GM19043 (cell line): Measurements from ENCODE around the gene C2CD4A.
A peak's percentile ranks its signal among the peaks of the same experiment; 100 is the strongest.

Source experiments
- ATAC-seq: cut with Tn5 transposase; IDR thresholded peaks from one replicate; pipeline ENCODE4 v1.9.1; 2021; ENCODE audit warnings: low read depth; ENCODE audit not compliant: unreplicated experiment

The C2CD4A gene

GRCh38 chr15:62059816-62060112 lies 7.0 kb upstream of the C2CD4A start:
- ATAC-seq: peak; percentile 69

GRCh38 chr15:62060113-62060895 lies 6.5 kb upstream of the C2CD4A start, which contains the start of gene VPS13C:
Gene VPS13C, minus strand, starts transcription at chr15:62060447. Its CDS starts 73 bp downstream, at chr15:62060374.
- ATAC-seq: peak; percentile 77

GRCh38 chr15:62060896-62061280 lies 5.9 kb upstream of the C2CD4A start:
- no peak for ATAC-seq

- no peak for ATAC-seq
Observed at GRCh38 chr15:62063825-62064635, 2.7 kb upstream of the C2CD4A start.

GRCh38 chr15:62067448-62068044 lies 769 bp downstream of the C2CD4A start:
- ATAC-seq: no peak

- no peak for ATAC-seq
Observed at GRCh38 chr15:62068071-62068809, 1.5 kb downstream of the C2CD4A start.

GRCh38 chr15:62068810-62069167 lies 2.0 kb downstream of the C2CD4A start:
- ATAC-seq: no peak

GRCh38 chr15:62069551-62069950 lies 2.8 kb downstream of the C2CD4A start:
- ATAC-seq: no peak

- ATAC-seq: no peak
Observed at GRCh38 chr15:62071711-62072308, 5.0 kb downstream of the C2CD4A start.

- no peak for ATAC-seq
Observed at GRCh38 chr15:62075595-62076277, 9.0 kb downstream of the C2CD4A start.

- ATAC-seq: no peak
Observed at GRCh38 chr15:62079594-62079993, 12.8 kb downstream of the C2CD4A start.

- ATAC-seq: no peak
Observed at GRCh38 chr15:62083194-62084154, 16.7 kb downstream of the C2CD4A start.

GRCh38 chr15:62085740-62086139 lies 19.0 kb downstream of the C2CD4A start:
- no peak for ATAC-seq

GRCh38 chr15:62087671-62088352 lies 21.0 kb downstream of the C2CD4A start:
- no peak for ATAC-seq

- no peak for ATAC-seq
Observed at GRCh38 chr15:62088353-62088693, 21.5 kb downstream of the C2CD4A start.

- no peak for ATAC-seq
Observed at GRCh38 chr15:62089616-62090015, 22.8 kb downstream of the C2CD4A start.

- no peak for ATAC-seq
Observed at GRCh38 chr15:62090988-62091387, 24.2 kb downstream of the C2CD4A start.

- ATAC-seq: no peak
Observed at GRCh38 chr15:62093809-62094208, 27.0 kb downstream of the C2CD4A start.
